K562 (cell line): ENCODE data around the gene DEDD2. TPM values are rescaled to one million over a fixed set of nuclear protein-coding genes. Genes with fewer than 3 reads are reported as not detected.
A peak's percentile ranks its signal among the peaks of the same experiment; 100 is the strongest.

Experiments
- GABPB1 ChIP-seq: sonication (generic); formaldehyde crosslinking; IDR thresholded peaks from 2 replicates; pipeline ENCODE4 v1.8.0; 2022; ENCODE audit warnings: mild to moderate bottlenecking, missing genetic modification reagents
- HDGF ChIP-seq: fragments of 450-650 bp; IDR thresholded peaks from 2 replicates; pipeline ENCODE4 v1.6.1; 2016
- KDM1A ChIP-seq, 2 experiments: fragments of 450-650 bp; IDR thresholded peaks; 2 replicates each; pipeline ENCODE4 v1.6.1; 2016; ENCODE audit warnings: mild to moderate bottlenecking in 2 of 2
- POLR2AphosphoS2 ChIP-seq: IDR thresholded peaks from 2 replicates; pipeline ENCODE4 v1.6.1; 2012; ENCODE audit warnings: low read length, improper control_type of control experiment
- RCOR1 ChIP-seq, 2 experiments: IDR thresholded peaks; 2 replicates each; pipeline ENCODE4 v1.6.1; 2012; ENCODE audit warnings: low read depth in 2 of 2, low read length in 2 of 2, borderline replicate concordance in 1 of 2, improper control_type of control experiment in 1 of 2
- SAP30 ChIP-seq: fragments of 200-600 bp; sonication (generic); IDR thresholded peaks from 2 replicates; pipeline ENCODE4 v1.6.1; 2012; ENCODE audit warnings: borderline replicate concordance, low read depth, mild to moderate bottlenecking, moderate library complexity, low read length, control low read depth, inconsistent platforms; ENCODE audit not compliant: insufficient read depth, poor library complexity, severe bottlenecking
- SP2 ChIP-seq: IDR thresholded peaks from 2 replicates; pipeline ENCODE4 v1.6.1; 2011; ENCODE audit warnings: mild to moderate bottlenecking, low read depth, low read length, moderate library complexity; ENCODE audit not compliant: poor library complexity, severe bottlenecking; ENCODE audit errors: extremely low read depth
- polyA plus RNA-seq, 8 experiments: library from polyadenylated mRNA; depleted of rRNA in 4 of 8; stranded (reverse) in 5 of 8; unstranded in 3 of 8; fragments of >200 nt; fragmentation: Nextera tagmentation in 2 of 8; fragmentation: Illumina TruSeq in 1 of 8; extraction: Ambion mirVana in 2 of 8; extraction: Trizol in 1 of 8; gene quantifications; 2 replicates each; pipeline versions ENCODE4 v1.2.1 to v1.2.3, GENCODE V29; 2011 to 2014; ENCODE audit warnings: inconsistent platforms in 1 of 8, missing spikeins in 1 of 8
- total RNA-seq, 7 experiments: library from RNA; depleted of rRNA in 6 of 7; stranded (reverse); fragments of >200 nt in 6 of 7; fragmentation: Illumina TruSeq in 2 of 7; extraction: Trizol in 2 of 7; gene quantifications; 2 replicates each; pipeline versions ENCODE4 v1.2.1 to v1.2.3, GENCODE V29; 2011 to 2021; ENCODE audit warnings: low replicate concordance in 1 of 7
- TF ChIP-seq, protein P1 (sequence below): fragments of 250-450 bp; sonication (Bioruptor Pico); IDR thresholded peaks from 2 replicates; pipeline ENCODE4 v1.8.0; 2021; ENCODE audit warnings: moderate library complexity, mild to moderate bottlenecking, inconsistent platforms
- TF ChIP-seq, protein P2 (sequence below): fragments of 250-450 bp; sonication (Bioruptor Pico); IDR thresholded peaks from 2 replicates; pipeline ENCODE4 v1.8.0; 2021; ENCODE audit warnings: borderline replicate concordance, mild to moderate bottlenecking, moderate library complexity; ENCODE audit not compliant: poor library complexity, severe bottlenecking

The DEDD2 gene
- total and polyA plus RNA-seq, 9 of the 15 experiments (the other 6 are each of a cell fraction or from before 2014, with no cell fraction given): 4.3 to 43.0 (median 29.2) TPM

DNA sequence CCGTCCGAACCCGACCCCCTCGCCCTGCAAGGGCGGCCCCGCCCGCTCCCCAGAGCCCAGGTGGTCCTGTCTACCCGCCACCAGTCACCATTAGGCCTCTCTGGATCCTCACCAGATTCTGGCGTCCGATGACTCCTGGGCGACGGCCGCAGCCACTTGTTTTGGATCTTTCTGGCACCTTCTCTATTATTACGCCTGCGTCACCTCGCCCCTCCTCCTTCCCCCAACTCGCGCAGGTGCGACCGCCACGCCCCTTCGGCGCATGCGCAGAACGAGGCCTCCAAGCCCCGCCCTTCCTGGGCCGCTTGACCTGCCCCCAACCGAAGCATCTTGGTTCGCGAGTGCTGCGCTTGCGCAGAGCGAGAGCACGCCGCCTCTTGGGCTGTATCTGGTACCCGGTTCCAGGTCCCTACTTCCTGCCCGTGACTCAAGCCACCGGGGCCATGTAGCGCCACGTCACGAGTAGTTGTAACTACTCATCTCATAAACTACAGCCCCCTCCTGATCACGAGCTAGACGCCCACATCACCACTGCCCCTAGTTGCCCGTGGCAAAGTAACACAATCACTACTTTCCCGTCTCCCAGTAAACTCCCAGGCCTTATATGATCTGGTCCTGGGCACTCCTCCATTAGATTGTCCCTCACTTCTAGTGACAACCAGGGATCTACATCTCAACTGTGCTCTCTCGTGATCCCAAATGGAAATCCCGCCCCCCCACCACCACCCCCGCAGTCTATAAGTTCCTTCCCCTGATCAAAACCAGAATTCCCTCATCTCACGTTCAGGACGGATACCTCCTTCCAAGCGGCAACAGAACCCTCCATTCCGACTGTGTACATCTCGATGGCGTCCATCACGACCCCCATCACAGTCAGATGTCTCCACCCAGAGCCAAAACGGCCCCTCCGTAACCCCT, at the start of gene DEDD2 (continued):
- TF ChIP-seq SAP30 (peak; percentile 77), KDM1A (IDR thresholded peaks at IDR 0.05) (peak in 1 of 2 experiments; percentile 28; a peak in 1 of 4 replicates), HDGF (no peak), GABPB1 (peak; percentile 70), POLR2AphosphoS2 (peak; percentile 91; the same call in 1 of the 2 replicates), SP2 (no peak), RCOR1 (IDR thresholded peaks at IDR 0.05; ENCODE audit: borderline replicate concordance in 1 of 2, low read depth in 2 of 2, low read length in 2 of 2) (peak in 1 of 2 experiments; percentile 81; a peak in 2 of 4 replicates)
- TF ChIP-seq, protein P1, sequence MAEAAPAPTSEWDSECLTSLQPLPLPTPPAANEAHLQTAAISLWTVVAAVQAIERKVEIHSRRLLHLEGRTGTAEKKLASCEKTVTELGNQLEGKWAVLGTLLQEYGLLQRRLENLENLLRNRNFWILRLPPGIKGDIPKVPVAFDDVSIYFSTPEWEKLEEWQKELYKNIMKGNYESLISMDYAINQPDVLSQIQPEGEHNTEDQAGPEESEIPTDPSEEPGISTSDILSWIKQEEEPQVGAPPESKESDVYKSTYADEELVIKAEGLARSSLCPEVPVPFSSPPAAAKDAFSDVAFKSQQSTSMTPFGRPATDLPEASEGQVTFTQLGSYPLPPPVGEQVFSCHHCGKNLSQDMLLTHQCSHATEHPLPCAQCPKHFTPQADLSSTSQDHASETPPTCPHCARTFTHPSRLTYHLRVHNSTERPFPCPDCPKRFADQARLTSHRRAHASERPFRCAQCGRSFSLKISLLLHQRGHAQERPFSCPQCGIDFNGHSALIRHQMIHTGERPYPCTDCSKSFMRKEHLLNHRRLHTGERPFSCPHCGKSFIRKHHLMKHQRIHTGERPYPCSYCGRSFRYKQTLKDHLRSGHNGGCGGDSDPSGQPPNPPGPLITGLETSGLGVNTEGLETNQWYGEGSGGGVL (CRISPR knock-in tag): no peak
- TF ChIP-seq, protein P2, sequence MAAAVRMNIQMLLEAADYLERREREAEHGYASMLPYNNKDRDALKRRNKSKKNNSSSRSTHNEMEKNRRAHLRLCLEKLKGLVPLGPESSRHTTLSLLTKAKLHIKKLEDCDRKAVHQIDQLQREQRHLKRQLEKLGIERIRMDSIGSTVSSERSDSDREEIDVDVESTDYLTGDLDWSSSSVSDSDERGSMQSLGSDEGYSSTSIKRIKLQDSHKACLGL (CRISPR knock-in tag): no peak
